ENCODE measurements around the gene CCDC15. TPM values are rescaled to one million over a fixed set of nuclear protein-coding genes. Genes with fewer than 3 reads are reported as not detected.

The CCDC15 gene
- total and polyA plus RNA-seq, 2 of the 13 experiments (the other 11 are each of a cell fraction or from before 2014, with no cell fraction given), result 2.2 to 4.6 TPM

GRCh38 chr11:124942466-124943253 is 11.3 kb upstream of the CCDC15 start (continued):
- TF ChIP-seq HNF1A (IDR thresholded peaks at IDR 0.05; ENCODE audit: low read depth) (no peak), HNF1A (CRISPR knock-in tag; IDR thresholded peaks at IDR 0.05; ENCODE audit: borderline replicate concordance) (peak; percentile 41; the same call in 1 of the 2 replicates), ZSCAN22 (CRISPR knock-in tag; IDR thresholded peaks at IDR 0.05) (no peak), LCORL (IDR thresholded peaks at IDR 0.05) (no peak), LCORL (CRISPR knock-in tag; IDR thresholded peaks at IDR 0.05) (peak; percentile 95), ATF6 (CRISPR knock-in tag; conservative IDR thresholded peaks at IDR 0.05) (0 out of 2 replicates have a peak, but pooled peaks have one; percentile 74), KLF6 (CRISPR knock-in tag; IDR thresholded peaks at IDR 0.05) (no peak), HMG20A (CRISPR knock-in tag; IDR thresholded peaks at IDR 0.05; ENCODE audit: borderline replicate concordance) (0 out of 2 replicates have a peak, but pooled peaks have one; percentile 11), POLR2G (IDR thresholded peaks at IDR 0.05; ENCODE audit: low read depth, low read length) (0 out of 2 replicates have a peak, but pooled peaks have one; percentile 16), ZNF142 (CRISPR knock-in tag; IDR thresholded peaks at IDR 0.05) (0 out of 2 replicates have a peak, but pooled peaks have one; percentile 23), MAX (IDR thresholded peaks at IDR 0.05) (0 out of 2 replicates have a peak, but pooled peaks have one; percentile 14), TOE1 (CRISPR knock-in tag; IDR thresholded peaks at IDR 0.05) (no peak), ZNF710 (CRISPR knock-in tag; IDR thresholded peaks at IDR 0.05; ENCODE audit: borderline replicate concordance) (peak; percentile 57; the same call in 1 of the 2 replicates), ISL2 (CRISPR knock-in tag; IDR thresholded peaks at IDR 0.05) (peak; percentile 81)

Data from HepG2 (cell line).